Activated CD8-positive, alpha-beta memory T cell treated with anti-CD3 and anti-CD28 coated beads for 1 hour (primary cell): ENCODE measurements around the gene ADRA1B.

ENCODE experiments used
- DNase-seq, 2 donors: peaks; one replicate each; pipeline ENCODE4 v3.0.0-alpha.2; 2020; ENCODE audit warnings: low read depth in 1 of 2; ENCODE audit errors: extremely low read depth in 1 of 2

Gene ADRA1B

GRCh38 chr5:159901308-159901707 is 15.0 kb upstream of the ADRA1B start:
- DNase-seq = no peak

DNA sequence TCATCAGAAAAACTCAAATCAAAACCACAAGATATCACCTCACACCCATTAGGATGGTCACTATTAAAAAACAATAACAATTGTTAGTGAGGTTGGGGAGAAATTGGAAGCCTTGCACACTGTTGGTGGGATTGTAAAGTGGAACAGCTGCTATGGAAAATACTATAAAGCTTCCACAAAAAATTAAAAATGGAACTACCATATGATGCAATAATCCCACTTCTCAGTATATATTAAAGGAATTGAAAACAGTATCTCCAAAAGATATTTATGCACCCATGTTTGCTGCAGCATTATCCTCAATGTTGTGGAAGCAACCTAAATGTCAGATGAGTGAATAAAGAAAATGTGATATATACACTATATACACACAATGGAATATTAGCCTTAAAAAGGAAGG is 14.5 kb upstream of the ADRA1B start:
- DNase-seq = no peak

GRCh38 chr5:159902444-159903121 is 13.7 kb upstream of the ADRA1B start:
- no peak for DNase-seq

DNA sequence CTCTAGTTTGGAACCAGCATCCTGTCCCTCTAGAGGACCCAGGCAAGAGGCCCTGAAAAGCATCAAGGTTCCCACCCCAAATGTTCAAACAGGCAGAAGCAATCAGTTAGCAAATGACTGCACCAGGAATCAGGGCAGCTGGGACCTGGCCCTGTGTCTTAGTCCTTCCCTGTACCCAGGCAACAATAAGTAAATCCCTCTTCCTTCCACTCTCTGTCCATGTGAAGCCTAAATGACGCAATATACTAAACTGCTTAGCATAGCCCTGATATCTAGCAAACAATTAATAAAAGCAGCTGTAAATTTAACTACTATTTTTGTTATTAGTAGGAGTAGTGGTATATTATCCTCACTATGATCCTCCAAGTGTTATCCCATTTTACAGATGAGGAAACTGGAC is 13.2 kb upstream of the ADRA1B start:
- no peak for DNase-seq

DNA sequence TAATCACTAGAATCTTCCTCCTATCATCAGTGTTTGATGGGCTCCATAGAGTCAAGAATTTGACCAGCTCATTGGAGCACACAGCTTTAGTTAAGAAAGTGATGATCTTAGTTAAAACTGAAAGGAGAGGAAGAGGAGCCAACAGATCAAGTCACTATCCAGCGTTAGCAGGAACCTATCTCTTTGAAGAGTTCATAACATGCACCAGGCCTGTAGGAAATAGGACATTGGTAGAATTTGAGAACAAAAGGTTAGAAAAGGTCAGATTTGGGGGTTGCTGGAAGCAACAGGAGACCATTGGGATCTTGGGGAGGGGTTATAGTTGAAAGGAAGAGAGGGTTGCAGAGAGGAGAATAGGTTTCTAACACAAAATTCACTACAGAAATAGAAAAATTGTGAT is 11.4 kb upstream of the ADRA1B start:
- no peak for DNase-seq

- DNase-seq = no peak
Observed at GRCh38 chr5:159905496-159905895, 10.8 kb upstream of the ADRA1B start.

- no peak for DNase-seq
Observed at GRCh38 chr5:159906463-159906862, 9.8 kb upstream of the ADRA1B start.

- no peak for DNase-seq
Observed at GRCh38 chr5:159906943-159907342, 9.3 kb upstream of the ADRA1B start.

- no peak for DNase-seq
Observed at GRCh38 chr5:159907689-159908590, 8.3 kb upstream of the ADRA1B start.

- DNase-seq = no peak
Observed at GRCh38 chr5:159908591-159908940, 7.7 kb upstream of the ADRA1B start.

GRCh38 chr5:159909126-159909525 is 7.2 kb upstream of the ADRA1B start:
- no peak for DNase-seq

DNA sequence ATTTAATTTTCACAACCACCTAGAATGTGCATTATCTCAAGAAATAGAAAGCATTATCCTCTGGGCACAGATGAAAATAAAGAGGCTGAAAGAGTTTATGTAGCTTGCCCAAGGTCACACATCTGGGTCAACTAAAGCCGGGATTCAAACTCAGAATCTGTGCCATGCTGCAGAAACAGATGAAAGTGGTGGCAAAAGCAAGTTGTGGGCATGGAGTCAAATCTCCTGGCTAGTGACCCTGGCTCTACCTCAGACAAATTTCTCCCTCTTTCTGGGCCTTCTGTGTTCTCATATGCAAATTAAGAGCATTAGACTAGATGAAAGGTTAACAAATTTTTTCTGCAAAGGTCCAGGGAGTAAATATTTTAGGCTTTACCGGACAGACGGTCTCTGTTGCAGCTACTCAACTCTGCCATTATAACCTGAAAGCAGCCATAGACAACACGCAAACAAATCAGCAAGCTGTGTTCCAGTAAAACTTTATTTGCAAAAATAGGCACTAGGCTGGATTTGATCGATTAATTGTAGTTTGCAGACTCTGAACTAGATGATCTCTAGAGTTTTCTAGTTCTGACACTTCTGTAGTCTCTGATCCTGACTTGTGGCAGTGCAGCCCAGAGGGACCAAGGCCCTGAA is 6.0 kb upstream of the ADRA1B start:
- no peak for DNase-seq

DNA sequence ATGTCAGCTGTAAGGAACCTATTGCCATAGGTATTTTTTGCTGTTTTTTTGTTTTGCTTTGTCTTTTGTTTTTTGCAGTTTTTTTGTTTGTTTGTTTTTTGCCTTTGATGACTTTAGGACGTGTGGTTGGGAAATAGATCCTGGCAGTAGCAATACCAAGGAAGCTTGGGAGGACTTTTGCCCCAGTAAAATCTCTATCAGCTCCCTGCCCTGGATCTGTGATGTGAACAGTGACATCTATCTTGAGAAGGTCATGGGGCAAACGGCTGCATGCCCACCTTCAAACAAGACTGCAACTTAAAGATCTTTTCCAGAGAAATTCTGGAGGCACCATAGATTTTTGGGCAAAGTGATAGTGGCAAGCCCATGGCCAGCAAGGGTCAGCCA is 5.4 kb upstream of the ADRA1B start:
- DNase-seq = no peak

DNA sequence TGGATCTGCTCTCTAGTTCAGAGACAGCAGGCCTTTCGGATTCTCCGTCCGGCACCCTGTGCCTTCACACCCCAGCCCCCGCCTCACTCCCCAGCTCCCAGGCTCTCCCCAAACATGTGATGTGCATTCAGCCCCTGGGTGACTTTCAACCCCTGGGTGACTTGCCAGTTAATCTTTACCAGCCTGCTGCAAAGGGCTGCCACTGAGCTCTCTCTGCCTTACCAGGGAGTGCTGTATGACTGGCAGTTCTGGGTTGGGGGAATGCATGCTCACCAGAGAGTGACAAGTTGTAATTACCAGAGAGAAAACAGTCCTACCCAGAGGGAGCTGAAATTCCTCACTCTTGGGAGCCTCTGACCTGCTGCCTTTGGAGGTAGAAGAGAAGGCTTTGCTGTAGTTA is 4.9 kb upstream of the ADRA1B start:
- DNase-seq = no peak

DNA sequence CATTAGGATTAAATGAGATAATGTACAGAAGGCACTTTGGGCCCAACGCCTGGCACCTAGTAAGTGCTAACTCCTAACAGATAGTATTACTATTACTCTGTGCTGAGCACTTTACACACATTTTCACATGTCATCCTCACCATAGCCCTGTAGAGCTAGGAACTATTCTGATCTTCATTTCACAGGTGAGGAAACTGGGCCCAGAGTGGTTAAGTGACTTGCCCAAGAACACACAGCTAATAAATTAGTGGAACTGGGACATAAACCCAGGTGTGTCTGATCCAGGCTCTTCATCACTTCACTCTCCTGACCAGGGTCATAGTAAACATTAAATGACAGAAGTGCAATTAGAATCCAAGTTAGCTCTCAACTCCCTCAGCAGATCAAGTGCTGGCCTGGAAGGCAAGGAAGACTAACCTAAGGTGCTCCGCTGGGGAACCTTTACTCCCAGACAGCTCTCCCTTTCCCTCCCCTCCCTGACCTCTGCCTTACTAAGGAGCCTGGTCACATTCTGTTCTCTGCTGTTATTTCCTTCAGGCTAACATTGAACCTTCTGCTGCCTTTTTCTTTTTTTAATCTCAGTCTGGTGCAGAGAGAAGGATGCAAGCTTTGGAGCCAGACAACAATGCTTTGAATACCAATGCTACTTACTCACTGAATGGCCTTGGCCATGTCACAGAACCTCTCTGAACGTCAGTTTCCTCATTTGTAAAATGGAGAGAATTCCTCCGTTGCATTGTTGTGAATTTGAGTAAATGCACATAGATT is 4.1 kb upstream of the ADRA1B start:
- DNase-seq = no peak

- DNase-seq = no peak
Observed at GRCh38 chr5:159913048-159913447, 3.2 kb upstream of the ADRA1B start.

DNA sequence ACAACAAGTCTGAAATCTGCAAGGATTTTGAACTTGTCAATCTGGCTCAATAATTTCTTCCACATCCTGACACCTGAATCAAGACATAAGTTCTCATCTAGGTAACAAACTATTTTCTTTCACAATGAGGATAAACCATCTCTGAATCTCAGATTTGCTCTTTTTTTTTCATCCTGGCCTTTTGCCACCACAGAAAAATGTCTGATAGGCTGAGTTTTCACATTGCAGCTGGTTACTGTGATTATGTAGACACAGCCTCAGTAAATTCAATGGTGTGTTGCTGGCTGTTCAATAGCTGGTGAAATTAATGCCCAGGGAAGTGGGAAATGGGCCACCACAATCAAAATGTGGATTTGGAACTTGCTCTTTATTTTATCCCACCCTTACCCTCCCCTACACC is 2.8 kb upstream of the ADRA1B start:
- no peak for DNase-seq

DNA sequence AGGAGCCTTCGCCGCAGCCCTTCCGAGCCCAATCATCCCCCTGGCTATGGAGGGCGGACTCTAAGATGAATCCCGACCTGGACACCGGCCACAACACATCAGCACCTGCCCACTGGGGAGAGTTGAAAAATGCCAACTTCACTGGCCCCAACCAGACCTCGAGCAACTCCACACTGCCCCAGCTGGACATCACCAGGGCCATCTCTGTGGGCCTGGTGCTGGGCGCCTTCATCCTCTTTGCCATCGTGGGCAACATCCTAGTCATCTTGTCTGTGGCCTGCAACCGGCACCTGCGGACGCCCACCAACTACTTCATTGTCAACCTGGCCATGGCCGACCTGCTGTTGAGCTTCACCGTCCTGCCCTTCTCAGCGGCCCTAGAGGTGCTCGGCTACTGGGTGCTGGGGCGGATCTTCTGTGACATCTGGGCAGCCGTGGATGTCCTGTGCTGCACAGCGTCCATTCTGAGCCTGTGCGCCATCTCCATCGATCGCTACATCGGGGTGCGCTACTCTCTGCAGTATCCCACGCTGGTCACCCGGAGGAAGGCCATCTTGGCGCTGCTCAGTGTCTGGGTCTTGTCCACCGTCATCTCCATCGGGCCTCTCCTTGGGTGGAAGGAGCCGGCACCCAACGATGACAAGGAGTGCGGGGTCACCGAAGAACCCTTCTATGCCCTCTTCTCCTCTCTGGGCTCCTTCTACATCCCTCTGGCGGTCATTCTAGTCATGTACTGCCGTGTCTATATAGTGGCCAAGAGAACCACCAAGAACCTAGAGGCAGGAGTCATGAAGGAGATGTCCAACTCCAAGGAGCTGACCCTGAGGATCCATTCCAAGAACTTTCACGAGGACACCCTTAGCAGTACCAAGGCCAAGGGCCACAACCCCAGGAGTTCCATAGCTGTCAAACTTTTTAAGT is 819 bp downstream of the ADRA1B start:
- no peak for DNase-seq

- DNase-seq = no peak
Observed at GRCh38 chr5:159917994-159918393, 1.7 kb downstream of the ADRA1B start.

GRCh38 chr5:159921721-159922120 is 5.4 kb downstream of the ADRA1B start:
- no peak for DNase-seq
